Choroid plexus epithelial cell (primary cell): ENCODE measurements around the gene NEURL4.

Experiments used
- DNase-seq: peaks from one replicate; pipeline ENCODE4 v3.0.0-alpha.2; 2010; ENCODE audit warnings: low read depth
- H3K4me3 ChIP-seq: 2 replicates; pipeline ENCODE4 v1.5.1; 2011; ENCODE audit warnings: low read depth, mild to moderate bottlenecking, control low read depth, low read length, moderate library complexity
- CTCF ChIP-seq: conservative IDR thresholded peaks from 2 replicates; pipeline ENCODE4 v1.5.1; 2011; ENCODE audit warnings: low read depth, mild to moderate bottlenecking, control low read depth, inconsistent platforms, low read length, moderate library complexity

Gene NEURL4

GRCh38 chr17:7322520-7323194 lies 6.5 kb downstream of the NEURL4 start:
- no peak overlapping the region for H3K4me3 ChIP-seq
- no peak for TF ChIP-seq CTCF
- DNase-seq: no peak

- DNase-seq: no peak
- no peak for TF ChIP-seq CTCF
- H3K4me3 ChIP-seq: no peak overlapping the region
These were observed 7.7 kb downstream of the NEURL4 start for GRCh38 chr17:7321466-7321865.

DNA sequence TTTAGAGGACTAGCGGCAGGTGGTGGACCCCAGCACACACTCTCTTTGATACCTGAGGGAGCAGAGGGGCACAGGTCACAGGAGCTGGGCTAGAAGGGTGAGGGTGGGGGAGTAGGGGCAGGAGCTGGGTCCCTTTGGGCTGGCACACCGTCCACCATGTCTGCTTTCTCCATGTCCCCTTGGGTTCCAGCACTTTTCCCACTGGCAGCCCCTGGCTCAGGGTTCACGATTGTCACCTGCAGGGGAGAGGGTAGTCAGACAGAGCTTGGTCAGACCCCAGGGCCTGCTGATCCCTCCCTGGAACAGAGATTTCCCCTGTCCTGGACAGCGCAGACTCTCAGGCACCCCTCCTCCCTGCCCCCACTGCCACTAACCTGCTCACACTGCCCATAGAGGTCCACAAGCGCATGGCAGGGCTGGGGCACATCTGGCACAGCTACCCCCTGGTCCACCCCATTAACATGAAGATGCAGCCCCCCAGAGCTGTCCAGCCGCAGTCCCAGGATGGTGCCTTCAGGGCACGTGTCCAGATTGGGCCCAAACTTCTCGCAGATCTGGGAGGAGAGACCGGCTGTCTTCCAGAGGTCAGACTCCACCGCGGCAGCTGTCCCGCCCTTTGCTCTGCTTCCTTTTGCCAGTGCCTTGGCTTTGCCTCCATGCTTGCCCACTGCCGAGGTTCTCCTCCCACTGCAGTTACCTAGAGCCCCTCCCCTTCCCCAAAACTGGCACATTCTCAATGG lies 10.8 kb downstream of the NEURL4 start:
- DNase-seq: no peak
- no peak for TF ChIP-seq CTCF
- no peak overlapping the region for H3K4me3 ChIP-seq

GRCh38 chr17:7317161-7317803 lies 11.9 kb downstream of the NEURL4 start:
- TF ChIP-seq CTCF: no peak
- no peak for DNase-seq
- H3K4me3 ChIP-seq: no peak overlapping the region

GRCh38 chr17:7315570-7316235 lies 13.4 kb downstream of the NEURL4 start:
- TF ChIP-seq CTCF: no peak
- H3K4me3 ChIP-seq: peak overlapping the region; percentile 83
- no peak for DNase-seq

- no peak for TF ChIP-seq CTCF
- DNase-seq: peak; percentile 82
- H3K4me3 ChIP-seq: peak within 1 kb of the TSS; percentile 83
These were observed 14.2 kb downstream of the NEURL4 start, which contains the start of gene GPS2 for GRCh38 chr17:7314719-7315569. TSS of gene GPS2 (minus strand) at chr17:7315360. CDS start at chr17:7315052, 308 bp downstream.
